HepG2 (cell line): ENCODE data around the gene NPHP3. TPM values are rescaled to one million over a fixed set of nuclear protein-coding genes. Genes with fewer than 3 reads are reported as not detected.

Experiments
- CREBL2 ChIP-seq: sonication (generic); formaldehyde crosslinking; IDR thresholded peaks from 2 replicates; pipeline ENCODE4 v1.8.1; 2023; ENCODE audit warnings: missing genetic modification reagents, mild to moderate bottlenecking, borderline replicate concordance
- GPN1 ChIP-seq: sonication (generic); formaldehyde crosslinking; IDR thresholded peaks from 2 replicates; pipeline ENCODE4 v1.5.1; 2020; ENCODE audit warnings: missing genetic modification reagents, borderline replicate concordance
- HMGXB4 ChIP-seq, 2 experiments: sonication (generic) in 1 of 2; formaldehyde crosslinking in 1 of 2; IDR thresholded peaks; 2 replicates each; pipeline versions ENCODE4 v1.4.0 to v1.6.1; 2018 to 2020; ENCODE audit warnings: missing genetic modification reagents in 2 of 2, borderline replicate concordance in 1 of 2, low read depth in 1 of 2, mild to moderate bottlenecking in 1 of 2, missing biosample characterization in 1 of 2
- KLF16 ChIP-seq, 2 experiments: sonication (generic) in 1 of 2; formaldehyde crosslinking in 1 of 2; IDR thresholded peaks; 2 replicates each; pipeline versions ENCODE4 v1.6.1 to v1.8.0; 2016 to 2023; ENCODE audit warnings: missing genetic modification reagents in 2 of 2, missing compliant biosample characterization in 1 of 2
- KMT2A ChIP-seq: sonication (generic); formaldehyde crosslinking; IDR thresholded peaks from 2 replicates; pipeline ENCODE4 v1.4.0; 2020; ENCODE audit warnings: missing genetic modification reagents
- PRDM15 ChIP-seq: sonication (generic); formaldehyde crosslinking; IDR thresholded peaks from 2 replicates; pipeline ENCODE4 v1.4.0; 2020; ENCODE audit warnings: missing genetic modification reagents
- SKIL ChIP-seq: sonication (generic); formaldehyde crosslinking; IDR thresholded peaks from 2 replicates; pipeline ENCODE4 v1.8.0; 2022; ENCODE audit warnings: missing genetic modification reagents, mild to moderate bottlenecking, moderate library complexity, borderline replicate concordance
- ZFP36L2 ChIP-seq: sonication (generic); formaldehyde crosslinking; IDR thresholded peaks from 2 replicates; pipeline ENCODE4 v1.4.0; 2020; ENCODE audit warnings: missing genetic modification reagents
- ZNF574 ChIP-seq: sonication (generic); formaldehyde crosslinking; IDR thresholded peaks from 2 replicates; pipeline ENCODE4 v1.4.0; 2020; ENCODE audit warnings: missing genetic modification reagents
- ZNF687 ChIP-seq: sonication (generic); formaldehyde crosslinking; IDR thresholded peaks from 2 replicates; pipeline ENCODE4 v1.5.1; 2020; ENCODE audit warnings: mild to moderate bottlenecking, missing genetic modification reagents, moderate library complexity
- ZNF768 ChIP-seq: sonication (generic); formaldehyde crosslinking; IDR thresholded peaks from 2 replicates; pipeline ENCODE4 v1.4.0; 2020; ENCODE audit warnings: missing genetic modification reagents
- polyA plus RNA-seq, 8 experiments: library from polyadenylated mRNA; depleted of rRNA in 3 of 8; stranded (reverse) in 7 of 8; unstranded in 1 of 8; fragments of >200 nt; fragmentation: Illumina TruSeq in 4 of 8; extraction: Trizol in 4 of 8; gene quantifications; 2 replicates each; pipeline versions ENCODE4 v1.2.1 to v1.2.3, GENCODE V29; 2011 to 2016; ENCODE audit warnings: low read depth in 4 of 8, missing spikeins in 1 of 8, mixed read lengths in 1 of 8; ENCODE audit not compliant: insufficient read depth in 1 of 8
- total RNA-seq, 5 experiments: library from RNA; depleted of rRNA; stranded (reverse); fragments of >200 nt; fragmentation: Illumina TruSeq; extraction: Trizol; gene quantifications; 2 replicates each; pipeline ENCODE4 v1.2.3, GENCODE V29; 2016; ENCODE audit warnings: low read depth in 1 of 5

Gene NPHP3
- total and polyA plus RNA-seq, 2 of the 13 experiments (the other 11 are each of a cell fraction or from before 2014, with no cell fraction given): 11.0 to 20.2 TPM

GRCh38 chr3:132660052-132660810 lies 62.0 kb downstream of the NPHP3 start, which contains the start of gene UBA5 (continued):
- no peak for TF ChIP-seq GPN1 (CRISPR knock-in tag)
- TF ChIP-seq ZNF574 (CRISPR knock-in tag): peak; percentile 78
- TF ChIP-seq CREBL2: peak; percentile 85; the same call in 1 of the 2 replicates
- TF ChIP-seq ZFP36L2 (CRISPR knock-in tag): 0 out of 2 replicates have a peak, but pooled peaks have one; percentile 45
- TF ChIP-seq SKIL (CRISPR knock-in tag): peak; percentile 42; the same call in 1 of the 2 replicates
- TF ChIP-seq KMT2A (CRISPR knock-in tag): peak; percentile 95
- TF ChIP-seq ZNF768 (CRISPR knock-in tag): peak; percentile 79
- TF ChIP-seq KLF16 (CRISPR knock-in tag; IDR thresholded peaks at IDR 0.05): peak in 1 of 2 experiments; percentile 66; a peak in 1 of 4 replicates
- TF ChIP-seq HMGXB4 (CRISPR knock-in tag; IDR thresholded peaks at IDR 0.05; ENCODE audit: borderline replicate concordance in 1 of 2, low read depth in 1 of 2): peak; percentile 46 to 52; a peak in 2 of 4 replicates
- peak; percentile 68; the same call in 1 of the 2 replicates for TF ChIP-seq PRDM15
- TF ChIP-seq ZNF687 (CRISPR knock-in tag): peak; percentile 88
